ENCODE data around the gene WDR20.

Gene WDR20

GRCh38 chr14:102184316-102185035 lies 44.8 kb downstream of the WDR20 start:
- H3K4me1 ChIP-seq (ENCODE audit: control insufficient read depth, low read length), result peaks cover 14% of the 10 kb centered on the region
- no peaks in the 10 kb centered on the region for H3K9me2 ChIP-seq (replicated peaks; ENCODE audit: control insufficient read depth, low read length)
- H3K36me3 ChIP-seq (ENCODE audit: control insufficient read depth, low read length), result no peaks in the 10 kb centered on the region
- no peak overlapping the region for H3K4me3 ChIP-seq (ENCODE audit: low read length)
- H3F3A ChIP-seq (ENCODE audit: control insufficient read depth, insufficient read depth), result 0 out of 2 replicates have a peak, but pooled peaks cover 2% of the 10 kb centered on the region
- TF ChIP-seq EZH2phosphoT487 (IDR thresholded peaks at IDR 0.05; ENCODE audit: borderline replicate concordance, low read length) (no peak), CTCF (IDR thresholded peaks at IDR 0.05; ENCODE audit: low read depth, low read length, poor library complexity, severe bottlenecking) (no peak)
- peaks cover 9% of the 10 kb centered on the region for H4K20me1 ChIP-seq (ENCODE audit: control insufficient read depth, insufficient read depth, low read depth, low read length)
- H3K27ac ChIP-seq (ENCODE audit: low read depth, low read length), result no peak overlapping the region
- H3K79me2 ChIP-seq (ENCODE audit: control insufficient read depth, low read length), result peaks cover 94% of the 10 kb centered on the region
- no peaks in the 10 kb centered on the region for H3K9me3 ChIP-seq (ENCODE audit: control insufficient read depth, insufficient read depth, low read length)
- no peaks in the 10 kb centered on the region for H3K27me3 ChIP-seq (ENCODE audit: control insufficient read depth, low read length)
- H3K4me2 ChIP-seq (ENCODE audit: low read length), result no peak overlapping the region

GRCh38 chr14:102185360-102185759 lies 45.7 kb downstream of the WDR20 start:
- Histone ChIP-seq H3K4me1 (ENCODE audit: control insufficient read depth, low read length) (peaks cover 7% of the 10 kb centered on the region), H3K79me2 (ENCODE audit: control insufficient read depth, low read length) (peaks cover 93% of the 10 kb centered on the region), H3K4me2 (ENCODE audit: low read length) (no peak overlapping the region), H3K9me2 (replicated peaks; ENCODE audit: control insufficient read depth, low read length) (no peaks in the 10 kb centered on the region), H4K20me1 (ENCODE audit: control insufficient read depth, insufficient read depth, low read depth, low read length) (peaks cover 12% of the 10 kb centered on the region), H3K27me3 (ENCODE audit: control insufficient read depth, low read length) (no peaks in the 10 kb centered on the region), H3K36me3 (ENCODE audit: control insufficient read depth, low read length) (no peaks in the 10 kb centered on the region), H3K4me3 (ENCODE audit: low read length) (no peak overlapping the region), H3K27ac (ENCODE audit: low read depth, low read length) (no peak overlapping the region), H3F3A (ENCODE audit: control insufficient read depth, insufficient read depth) (0 out of 2 replicates have a peak, but pooled peaks cover 2% of the 10 kb centered on the region), H3K9me3 (ENCODE audit: control insufficient read depth, insufficient read depth, low read length) (no peaks in the 10 kb centered on the region)
- TF ChIP-seq CTCF (IDR thresholded peaks at IDR 0.05; ENCODE audit: low read depth, low read length, poor library complexity, severe bottlenecking) (no peak), EZH2phosphoT487 (IDR thresholded peaks at IDR 0.05; ENCODE audit: borderline replicate concordance, low read length) (no peak)

- H3F3A ChIP-seq (ENCODE audit: control insufficient read depth, insufficient read depth), result no peaks in the 10 kb centered on the region
- peaks cover 93% of the 10 kb centered on the region for H3K79me2 ChIP-seq (ENCODE audit: control insufficient read depth, low read length)
- peaks cover 17% of the 10 kb centered on the region for H4K20me1 ChIP-seq (ENCODE audit: control insufficient read depth, insufficient read depth, low read depth, low read length)
- no peak for TF ChIP-seq EZH2phosphoT487 (IDR thresholded peaks at IDR 0.05; ENCODE audit: borderline replicate concordance, low read length)
- no peak for TF ChIP-seq CTCF (IDR thresholded peaks at IDR 0.05; ENCODE audit: low read depth, low read length, poor library complexity, severe bottlenecking)
- H3K9me2 ChIP-seq (replicated peaks; ENCODE audit: control insufficient read depth, low read length), result no peaks in the 10 kb centered on the region
- no peak overlapping the region for H3K4me2 ChIP-seq (ENCODE audit: low read length)
- peaks cover 12% of the 10 kb centered on the region for H3K4me1 ChIP-seq (ENCODE audit: control insufficient read depth, low read length)
- no peaks in the 10 kb centered on the region for H3K27me3 ChIP-seq (ENCODE audit: control insufficient read depth, low read length)
- H3K4me3 ChIP-seq (ENCODE audit: low read length), result no peak overlapping the region
- no peaks in the 10 kb centered on the region for H3K36me3 ChIP-seq (ENCODE audit: control insufficient read depth, low read length)
- H3K9me3 ChIP-seq (ENCODE audit: control insufficient read depth, insufficient read depth, low read length), result no peaks in the 10 kb centered on the region
- H3K27ac ChIP-seq (ENCODE audit: low read depth, low read length), result no peak overlapping the region
Measured at GRCh38 chr14:102187044-102187443, 47.3 kb downstream of the WDR20 start.
